Measurements from ENCODE around the gene JAG2.

- no peak for TF ChIP-seq CTCF (IDR thresholded peaks at IDR 0.05)
- TF ChIP-seq POLR2A (IDR thresholded peaks at IDR 0.05): no peak
These were observed 30.5 kb upstream of the JAG2 start for GRCh38 chr14:105199093-105199492.
